Adipocyte (in vitro differentiated cells): ENCODE results near the gene ZMIZ1.

ENCODE experiments used
- DNase-seq: peaks from one replicate; pipeline ENCODE4 v3.0.0-alpha.2; 2015; ENCODE audit warnings: low read depth
- H3K27me3 ChIP-seq: replicated peaks from 2 replicates; pipeline ENCODE4 v1.7.0; 2013; ENCODE audit warnings: mild to moderate bottlenecking, low read length, moderate library complexity; ENCODE audit not compliant: control insufficient read depth, insufficient read depth
- H3K36me3 ChIP-seq: 2 replicates; pipeline ENCODE4 v1.7.0; 2013; ENCODE audit warnings: low read length, mild to moderate bottlenecking, moderate library complexity; ENCODE audit not compliant: control insufficient read depth, insufficient read depth, severe bottlenecking
- H3K4me1 ChIP-seq: 2 replicates; pipeline ENCODE4 v1.7.0; 2013; ENCODE audit warnings: mild to moderate bottlenecking, low read length, moderate library complexity; ENCODE audit not compliant: control insufficient read depth, insufficient read depth
- H3K4me3 ChIP-seq: 2 replicates; pipeline ENCODE4 v1.7.0; 2013; ENCODE audit warnings: mild to moderate bottlenecking, low read length, moderate library complexity
- H3K9ac ChIP-seq: 2 replicates; pipeline ENCODE4 v1.7.0; 2013; ENCODE audit warnings: mild to moderate bottlenecking, low read length, moderate library complexity
- H3K9me3 ChIP-seq: 2 replicates; pipeline ENCODE4 v1.7.0; 2013; ENCODE audit warnings: mild to moderate bottlenecking, low read length, moderate library complexity; ENCODE audit not compliant: control insufficient read depth

Gene ZMIZ1

GRCh38 chr10:79024720-79025198, 44.0 kb upstream of the ZMIZ1 start:
- DNase-seq: no peak
- no peaks in the 10 kb centered on the region for H3K9me3 ChIP-seq
- peaks cover 14% of the 10 kb centered on the region for H3K27me3 ChIP-seq
- H3K36me3 ChIP-seq: no peaks in the 10 kb centered on the region
- H3K9ac ChIP-seq: no peak overlapping the region
- peaks cover 10% of the 10 kb centered on the region for H3K4me1 ChIP-seq
- H3K4me3 ChIP-seq: no peak overlapping the region

DNA sequence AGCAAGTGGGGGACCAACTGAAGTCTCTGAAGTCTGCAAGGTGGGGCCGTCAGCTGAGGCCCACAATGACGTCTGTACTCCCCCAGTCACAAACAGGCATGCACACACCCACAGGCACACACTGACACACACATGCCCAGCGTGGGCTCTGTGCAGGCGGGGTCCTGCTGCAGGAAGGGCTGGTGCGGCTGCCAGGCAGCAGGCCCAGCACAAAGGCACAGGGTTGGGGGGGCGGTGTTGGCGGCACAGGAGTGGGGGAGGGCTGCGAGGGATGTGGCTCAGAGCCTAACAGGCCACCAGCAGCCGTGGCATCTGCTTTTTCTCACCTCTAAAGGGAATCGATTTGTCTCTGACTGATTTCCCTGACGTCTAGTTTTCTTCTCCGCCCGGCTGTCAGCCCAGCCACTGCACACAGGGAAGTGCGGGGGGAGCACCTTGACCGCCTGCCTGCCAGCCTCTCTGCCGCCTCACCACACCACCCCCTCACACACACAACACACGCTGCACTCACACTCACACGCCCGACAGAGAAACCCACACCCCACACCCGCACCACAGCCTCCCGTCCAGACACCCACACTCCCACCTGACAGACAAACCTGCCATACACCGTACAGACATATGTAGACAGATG, 43.5 kb upstream of the ZMIZ1 start:
- H3K4me1 ChIP-seq: peaks cover 5% of the 10 kb centered on the region

DNA sequence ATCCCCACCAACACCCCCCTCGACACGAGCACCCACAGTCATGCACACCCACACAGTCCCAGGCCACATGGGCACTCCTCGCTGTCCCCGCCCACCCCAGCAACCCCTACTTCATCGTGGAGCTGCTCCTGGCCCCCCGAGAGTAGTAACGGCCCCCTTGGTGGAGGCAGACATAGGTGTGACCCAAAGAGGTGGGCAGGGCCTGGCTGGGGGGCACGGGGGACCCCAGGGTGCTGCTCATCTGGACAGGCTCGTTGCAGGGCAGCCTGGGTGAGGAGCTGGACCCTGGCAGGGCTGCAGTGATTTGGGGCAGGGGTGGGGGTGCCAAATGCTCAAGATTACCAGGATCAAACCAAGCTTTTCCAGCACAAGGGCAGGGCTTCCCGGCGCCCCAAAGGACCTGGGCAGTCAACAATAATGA, 42.4 kb upstream of the ZMIZ1 start:
- Histone ChIP-seq H3K4me1 (peaks cover 5% of the 10 kb centered on the region), H3K27me3 (peaks cover 16% of the 10 kb centered on the region), H3K36me3 (no peaks in the 10 kb centered on the region), H3K9ac (no peak overlapping the region), H3K4me3 (no peak overlapping the region), H3K9me3 (no peaks in the 10 kb centered on the region)
- DNase-seq: no peak

More for the DNA sequence above, 43.5 kb upstream of the ZMIZ1 start:
- Histone ChIP-seq H3K27me3 (peaks cover 16% of the 10 kb centered on the region), H3K36me3 (no peaks in the 10 kb centered on the region), H3K4me3 (no peak overlapping the region), H3K9me3 (no peaks in the 10 kb centered on the region), H3K9ac (no peak overlapping the region)
- no peak for DNase-seq

DNA sequence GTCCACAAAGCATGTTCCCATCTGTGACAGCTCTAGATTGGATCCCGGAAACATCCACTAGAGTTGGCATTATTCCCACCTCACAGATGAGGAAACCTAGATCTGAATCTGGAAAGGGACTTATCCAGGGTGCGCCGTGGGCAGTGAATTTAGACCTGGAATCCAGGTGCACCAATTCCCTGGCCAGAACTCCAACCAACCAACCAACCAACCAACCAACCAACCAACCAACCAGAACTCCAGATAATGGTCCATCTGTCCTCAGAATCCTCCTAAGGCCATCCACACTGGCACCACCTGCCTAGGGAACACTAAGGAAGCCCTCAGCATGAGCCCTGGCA, 42.0 kb upstream of the ZMIZ1 start:
- no peak for DNase-seq
- peaks cover 5% of the 10 kb centered on the region for H3K4me1 ChIP-seq
- H3K36me3 ChIP-seq: no peaks in the 10 kb centered on the region
- H3K27me3 ChIP-seq: peaks cover 16% of the 10 kb centered on the region
- no peak overlapping the region for H3K4me3 ChIP-seq
- H3K9me3 ChIP-seq: no peaks in the 10 kb centered on the region
- no peak overlapping the region for H3K9ac ChIP-seq

DNA sequence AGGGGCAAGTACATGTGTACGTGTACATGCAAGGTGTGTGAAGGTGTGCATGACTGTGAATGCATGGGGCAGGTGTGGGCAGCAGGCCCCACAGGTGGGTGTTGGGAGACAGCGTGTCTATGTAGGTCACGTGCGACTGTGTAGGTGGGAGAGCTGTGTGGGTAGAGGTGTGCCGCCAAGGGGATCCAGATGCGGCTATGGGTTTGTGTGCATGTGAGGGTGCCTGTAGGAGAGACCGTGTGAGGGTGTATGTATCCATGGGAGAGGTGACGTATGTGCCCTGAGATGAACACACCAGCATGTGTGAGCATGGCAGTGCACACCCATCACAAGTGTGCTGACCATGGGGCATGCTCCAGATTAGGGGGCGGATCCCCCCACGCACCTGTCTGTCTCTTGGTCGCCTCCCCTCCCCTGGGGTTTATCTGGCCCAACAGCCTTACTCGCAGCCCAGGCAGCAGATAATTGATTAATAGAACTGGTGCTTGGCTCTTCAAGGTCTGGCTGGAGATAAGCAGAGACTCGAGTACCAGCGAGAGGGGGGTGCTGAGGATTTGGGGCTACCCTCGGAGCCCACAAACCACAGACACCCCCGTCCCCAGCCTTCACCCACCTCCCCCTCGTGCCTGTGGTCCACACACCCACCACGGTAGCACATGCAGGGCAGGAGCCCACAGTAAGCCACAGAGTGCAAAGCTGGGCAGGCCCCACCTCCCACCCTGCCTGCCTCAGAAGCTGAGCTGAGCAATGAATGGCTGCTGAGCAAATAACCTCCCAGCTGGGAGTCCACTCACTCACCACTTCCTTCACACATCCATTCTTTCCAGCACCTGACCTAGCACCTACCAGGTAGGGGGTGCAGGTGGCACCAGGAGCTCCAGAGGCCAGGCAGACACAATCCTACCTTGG, 41.4 kb upstream of the ZMIZ1 start:
- H3K4me1 ChIP-seq: peaks cover 5% of the 10 kb centered on the region
- H3K27me3 ChIP-seq: peaks cover 16% of the 10 kb centered on the region
- DNase-seq: no peak
- no peak overlapping the region for H3K9ac ChIP-seq
- no peaks in the 10 kb centered on the region for H3K9me3 ChIP-seq
- no peaks in the 10 kb centered on the region for H3K36me3 ChIP-seq
- no peak overlapping the region for H3K4me3 ChIP-seq

DNA sequence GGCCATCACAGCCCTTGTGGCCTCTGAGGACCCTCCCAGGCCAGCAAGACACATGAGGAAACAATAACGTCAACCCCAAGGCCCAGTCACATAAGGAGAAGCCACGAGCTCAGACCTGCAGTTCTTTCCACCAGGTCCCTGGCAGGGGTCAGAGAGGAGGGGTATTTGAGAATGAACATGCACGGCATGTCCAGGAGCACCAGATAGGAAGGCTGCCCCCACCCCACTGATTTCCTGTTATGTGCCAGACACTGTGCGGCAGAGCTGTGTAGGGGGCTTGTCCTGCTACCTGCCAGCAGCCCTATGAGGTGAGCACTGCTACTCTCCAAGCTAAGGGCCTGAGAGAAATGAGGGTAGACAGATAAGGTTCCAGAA, 40.7 kb upstream of the ZMIZ1 start:
- H3K27me3 ChIP-seq: peaks cover 16% of the 10 kb centered on the region
- no peak overlapping the region for H3K4me3 ChIP-seq
- no peak for DNase-seq
- H3K9ac ChIP-seq: no peak overlapping the region
- H3K36me3 ChIP-seq: no peaks in the 10 kb centered on the region
- no peaks in the 10 kb centered on the region for H3K9me3 ChIP-seq
- H3K4me1 ChIP-seq: peaks cover 5% of the 10 kb centered on the region

- H3K9me3 ChIP-seq: no peaks in the 10 kb centered on the region
- no peaks in the 10 kb centered on the region for H3K36me3 ChIP-seq
- H3K9ac ChIP-seq: no peak overlapping the region
- H3K4me1 ChIP-seq: peaks cover 3% of the 10 kb centered on the region
- H3K27me3 ChIP-seq: peaks cover 16% of the 10 kb centered on the region
- no peak overlapping the region for H3K4me3 ChIP-seq
- DNase-seq: no peak
Observed at GRCh38 chr10:79028451-79029010, 40.2 kb upstream of the ZMIZ1 start.

DNA sequence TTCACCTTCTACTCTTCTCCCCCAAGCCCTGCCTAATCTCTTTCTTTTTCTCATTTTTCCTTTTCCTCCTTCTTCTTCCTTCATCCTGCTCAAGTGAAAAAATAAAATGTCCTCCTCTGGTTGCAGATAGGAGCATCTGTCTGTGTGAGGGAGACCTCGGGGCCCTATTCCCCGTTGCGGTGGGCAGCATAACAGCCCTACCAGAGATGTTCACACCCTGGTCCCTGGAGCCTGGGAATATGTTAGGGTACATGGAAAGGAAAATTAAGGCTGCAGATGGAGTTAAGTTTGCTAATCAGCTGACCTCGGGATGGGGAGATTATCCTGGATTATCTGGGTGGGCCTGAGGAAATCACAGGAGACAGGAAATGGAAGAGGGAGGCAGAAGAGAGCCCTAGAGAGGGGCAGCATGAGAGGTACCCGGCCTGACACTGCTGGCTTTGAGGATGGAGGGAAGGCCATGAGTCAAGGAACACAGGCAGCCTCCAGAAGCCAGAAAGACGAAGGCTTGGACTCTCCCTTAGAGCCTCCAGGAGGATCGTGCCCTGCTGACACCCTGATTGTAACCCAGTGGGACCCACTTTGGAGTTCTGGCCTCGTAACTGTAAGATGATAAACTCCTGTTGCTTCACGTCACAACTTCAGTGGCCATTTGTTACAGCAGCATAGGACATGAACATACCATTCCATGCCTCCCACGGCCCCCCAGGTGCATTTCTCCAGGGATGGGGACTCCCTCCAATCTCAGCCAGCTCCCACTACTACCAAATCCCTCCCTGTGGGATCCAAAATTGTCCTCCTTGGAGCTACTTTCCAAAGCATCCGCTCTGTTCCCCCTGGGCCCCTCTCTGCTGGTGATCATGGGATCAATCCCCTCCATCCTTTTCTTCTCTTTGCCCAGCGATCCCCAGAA, 39.0 kb upstream of the ZMIZ1 start:
- H3K4me3 ChIP-seq: no peak overlapping the region
- no peaks in the 10 kb centered on the region for H3K9me3 ChIP-seq
- no peak for DNase-seq
- peaks cover 16% of the 10 kb centered on the region for H3K27me3 ChIP-seq
- H3K36me3 ChIP-seq: no peaks in the 10 kb centered on the region
- H3K9ac ChIP-seq: no peak overlapping the region
- no peaks in the 10 kb centered on the region for H3K4me1 ChIP-seq

DNA sequence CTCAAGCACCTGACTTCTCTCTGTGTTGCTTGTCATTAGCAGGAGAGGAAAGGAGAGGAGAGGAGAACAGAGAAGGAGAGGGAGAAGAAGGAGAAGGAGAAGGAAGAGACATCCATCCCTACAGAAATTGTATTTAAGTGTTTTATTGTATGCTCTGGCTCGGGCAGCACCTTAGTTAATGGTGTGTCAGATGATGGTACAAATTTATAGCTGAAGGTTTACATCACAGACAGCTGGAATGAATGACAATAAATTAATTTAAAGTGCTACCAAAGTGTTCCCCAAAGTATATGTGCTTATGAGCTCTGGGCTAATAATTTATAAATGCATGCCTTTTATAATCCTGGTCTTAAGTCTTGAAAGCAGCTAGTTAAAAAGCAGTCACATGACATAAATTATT, 38.1 kb upstream of the ZMIZ1 start:
- H3K4me3 ChIP-seq: no peak overlapping the region
- H3K9me3 ChIP-seq: no peaks in the 10 kb centered on the region
- H3K9ac ChIP-seq: no peak overlapping the region
- H3K4me1 ChIP-seq: no peaks in the 10 kb centered on the region
- H3K36me3 ChIP-seq: no peaks in the 10 kb centered on the region
- peaks cover 16% of the 10 kb centered on the region for H3K27me3 ChIP-seq
- DNase-seq: no peak

DNA sequence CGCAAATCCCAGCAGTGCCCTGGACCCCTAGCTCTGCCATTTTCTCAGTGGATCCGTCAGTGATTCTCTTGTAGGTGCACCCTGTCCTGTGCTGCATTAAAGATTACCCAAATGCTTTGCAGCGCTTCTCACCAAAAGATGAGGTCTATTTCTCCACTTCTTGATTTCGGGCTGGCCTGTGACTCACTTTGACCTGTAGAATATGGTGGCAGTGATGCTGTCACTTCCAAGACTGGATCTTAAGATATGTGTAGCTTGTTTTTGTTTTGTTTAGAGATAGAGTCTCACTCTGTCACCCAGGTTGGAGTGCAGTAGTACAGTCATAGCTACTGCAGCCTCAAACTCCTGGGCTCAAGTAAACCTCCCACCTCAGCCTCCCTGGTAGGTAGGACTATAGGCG, 37.0 kb upstream of the ZMIZ1 start:
- peaks cover 16% of the 10 kb centered on the region for H3K27me3 ChIP-seq

More for the DNA sequence above, 37.0 kb upstream of the ZMIZ1 start:
- Histone ChIP-seq H3K9ac (no peak overlapping the region), H3K36me3 (no peaks in the 10 kb centered on the region), H3K4me3 (no peak overlapping the region), H3K9me3 (no peaks in the 10 kb centered on the region), H3K4me1 (no peaks in the 10 kb centered on the region)
- no peak for DNase-seq
